CD4-positive, alpha-beta memory T cell (primary cell): ENCODE measurements around the gene LY6G6D. TPM values are rescaled to one million over a fixed set of nuclear protein-coding genes. Genes with fewer than 3 reads are reported as not detected.

Experiments
- CTCF ChIA-PET: fragments of 350-600 bp; sonication (Branson Sonifier 250); formaldehyde crosslinking; loops from one replicate; lab custom pipeline; 2021; ENCODE audit warnings: inconsistent platforms; ENCODE audit not compliant: partially characterized antibody; lab: Charles Lee
- POLR2A ChIA-PET: fragments of 350-600 bp; sonication (Branson Sonifier 250); formaldehyde crosslinking; loops from one replicate; lab custom pipeline; 2021; ENCODE audit not compliant: partially characterized antibody; lab: Charles Lee
- DNase-seq, 5 donors: peaks; one replicate each; pipeline versions ENCODE4 v3.0.0 to v3.0.0-alpha.2; 2020 to 2022; ENCODE audit warnings: mixed read lengths in 1 of 5
- H3K27ac ChIP-seq: one replicate; pipeline ENCODE4 v1.7.0; 2013; ENCODE audit warnings: low read depth, low read length
- H3K27me3 ChIP-seq: 2 replicates; pipeline ENCODE4 v1.7.0; 2013; ENCODE audit warnings: mild to moderate bottlenecking, low read length, moderate library complexity; ENCODE audit not compliant: insufficient read depth
- H3K36me3 ChIP-seq: 2 replicates; pipeline ENCODE4 v1.7.0; 2013; ENCODE audit warnings: mild to moderate bottlenecking, low read length, moderate library complexity; ENCODE audit not compliant: insufficient read depth
- H3K4me1 ChIP-seq: 2 replicates; pipeline ENCODE4 v1.7.0; 2013; ENCODE audit warnings: mild to moderate bottlenecking, low read length, moderate library complexity; ENCODE audit not compliant: insufficient read depth
- H3K4me3 ChIP-seq, 2 donors: one replicate each; pipeline ENCODE4 v1.7.0; 2013; ENCODE audit warnings: low read length in 2 of 2, mild to moderate bottlenecking in 1 of 2
- H3K9me3 ChIP-seq, 2 donors: one replicate each; pipeline ENCODE4 v1.7.0; 2013; ENCODE audit warnings: low read length in 2 of 2, control low read depth in 1 of 2; ENCODE audit not compliant: control insufficient read depth in 1 of 2
- H3K27ac Mint-ChIP-seq, 7 donors: one replicate each; pipeline ENCODE4 v1.8.0; 2020 to 2021; ENCODE audit warnings: mixed read lengths in 7 of 7, mild to moderate bottlenecking in 6 of 7, inconsistent platforms in 3 of 7, moderate library complexity in 3 of 7
- H3K27me3 Mint-ChIP-seq, 2 donors: one replicate each; pipeline ENCODE4 v1.8.0; 2020 to 2021; ENCODE audit warnings: mixed read lengths in 2 of 2
- H3K36me3 Mint-ChIP-seq, 2 donors: one replicate each; pipeline ENCODE4 v1.8.0; 2020 to 2021; ENCODE audit warnings: mixed read lengths in 2 of 2, inconsistent platforms in 1 of 2, mild to moderate bottlenecking in 1 of 2
- H3K4me1 Mint-ChIP-seq, 4 donors: one replicate each; pipeline ENCODE4 v1.8.0; 2020 to 2021; ENCODE audit warnings: mixed read lengths in 4 of 4, mild to moderate bottlenecking in 1 of 4
- H3K4me3 Mint-ChIP-seq, 8 donors: one replicate each; pipeline ENCODE4 v1.8.0; 2020 to 2021; ENCODE audit warnings: mixed read lengths in 8 of 8, mild to moderate bottlenecking in 7 of 8, moderate library complexity in 6 of 8, inconsistent platforms in 3 of 8
- H3K9me3 Mint-ChIP-seq, 8 donors: one replicate each; pipeline ENCODE4 v1.8.0; 2020 to 2021; ENCODE audit warnings: mixed read lengths in 8 of 8, mild to moderate bottlenecking in 5 of 8, inconsistent platforms in 3 of 8, moderate library complexity in 1 of 8
- intact Hi-C: fragments of 100-400 bp; cut with micrococcal nuclease; formaldehyde crosslinking; loops from one replicate; pipeline ENCODE4 v1.15.1; 2023
- polyA plus RNA-seq, 2 donors: library from polyadenylated mRNA; unstranded; fragments of 300-500 nt; fragmentation: Illumina TruSeq; gene quantifications; one replicate each; pipeline ENCODE4 v1.2.3, GENCODE V29; 2021
- total RNA-seq, 2 experiments: library from RNA; stranded (reverse); gene quantifications; one replicate each; pipeline ENCODE4 v1.2.3, GENCODE V29; 2021

LY6G6D gene
- total and polyA plus RNA-seq, 4 experiments from 2014 or later: not detected

GRCh38 chr6:31734247-31734820 is 19.2 kb downstream of the LY6G6D start:
- H3K9me3 Mint-ChIP-seq: no peaks in the 10 kb centered on the region
- ChIA-PET CTCF (interaction anchor here (1.2 to 17.2 kb wide), 4 partner anchors 39 to 188 kb away, joined by 3 to 173 read pairs (median 17); partner anchors contain the start of genes ATP6V1G2 and VWA7), POLR2A (interaction anchor here (0.7 to 8.9 kb wide), 11 partner anchors 7 to 193 kb away, joined by 3 to 81 read pairs (median 50); partner anchors contain the start of genes ABHD16A, BAG6, DDAH2 and DDX39B)
- peaks cover 30 to 65% of the 10 kb centered on the region in 2 donors for H3K36me3 Mint-ChIP-seq
- H3K27ac ChIP-seq: peak overlapping the region; percentile 82
- peak overlapping the region; percentile 95 to 99 for H3K4me3 ChIP-seq
- peaks cover 34% of the 10 kb centered on the region for H3K36me3 ChIP-seq
- H3K4me1 Mint-ChIP-seq: peaks cover 44 to 76% (median 63%) of the 10 kb centered on the region in 4 donors
- peaks cover 61% of the 10 kb centered on the region for H3K4me1 ChIP-seq
- DNase-seq: no peak
- peak overlapping the region; percentile 94 to 97 (median 95) for H3K27ac Mint-ChIP-seq
- intact Hi-C loops: no loop called here
- no peaks in the 10 kb centered on the region for H3K27me3 Mint-ChIP-seq
- H3K4me3 Mint-ChIP-seq: peak overlapping the region; percentile 89 to 99 (median 98)
- no peaks in the 10 kb centered on the region for H3K9me3 ChIP-seq
- no peaks in the 10 kb centered on the region for H3K27me3 ChIP-seq

- H3K27ac ChIP-seq: peak overlapping the region; percentile 82
- H3K36me3 Mint-ChIP-seq: peaks cover 30 to 67% of the 10 kb centered on the region in 2 donors
- no peaks in the 10 kb centered on the region for H3K27me3 Mint-ChIP-seq
- peak overlapping the region; percentile 94 to 97 (median 95) for H3K27ac Mint-ChIP-seq
- H3K36me3 ChIP-seq: peaks cover 34% of the 10 kb centered on the region
- ChIA-PET POLR2A (interaction anchor here (0.7 to 8.9 kb wide), 12 partner anchors 7 to 193 kb away, joined by 3 to 81 read pairs (median 46); partner anchors contain the start of genes ABHD16A, BAG6, DDAH2 and DDX39B), CTCF (interaction anchor here (1.4 to 17.2 kb wide), 4 partner anchors 38 to 96 kb away, joined by 5 to 173 read pairs (median 16); partner anchors contain the start of genes VARS1 and VWA7)
- no peaks in the 10 kb centered on the region for H3K27me3 ChIP-seq
- H3K4me1 Mint-ChIP-seq: peaks cover 45 to 78% (median 65%) of the 10 kb centered on the region in 4 donors
- DNase-seq: peak; percentile 22 to 85 (median 33)
- peaks cover 65% of the 10 kb centered on the region for H3K4me1 ChIP-seq
- H3K4me3 ChIP-seq: peak overlapping the region; percentile 95 to 99
- no peaks in the 10 kb centered on the region for H3K9me3 ChIP-seq
- no peaks in the 10 kb centered on the region for H3K9me3 Mint-ChIP-seq
- intact Hi-C loops: loop anchor here (5.0 kb wide), 1 partner anchor 53 kb away; the partner anchor contains the start of gene LY6G5C
- H3K4me3 Mint-ChIP-seq: peak overlapping the region; percentile 89 to 99 (median 98)
Measured at GRCh38 chr6:31734821-31735406, 19.8 kb downstream of the LY6G6D start.

- intact Hi-C loops: loop anchor here (1.0 to 5.0 kb wide), 2 partner anchors 54 to 59 kb away; partner anchors contain the start of genes LY6G5C and VARS1
- H3K4me1 ChIP-seq: peaks cover 64% of the 10 kb centered on the region
Measured at GRCh38 chr6:31736021-31736767, 21.0 kb downstream of the LY6G6D start, which contains the start of gene CLIC1. Gene CLIC1, minus strand, starts transcription at chr6:31736530. Its CDS starts 230 bp downstream, at chr6:31736300.

GRCh38 chr6:31736768-31737314 is 21.7 kb downstream of the LY6G6D start:
- DNase-seq: no peak
- Mint-ChIP-seq H3K27ac (peak overlapping the region; percentile 94 to 97 (median 95)), H3K4me3 (peak overlapping the region; percentile 89 to 99 (median 98)), H3K27me3 (no peaks in the 10 kb centered on the region), H3K9me3 (no peaks in the 10 kb centered on the region), H3K36me3 (peaks cover 18 to 52% of the 10 kb centered on the region in 2 donors), H3K4me1 (peaks cover 45 to 83% (median 67%) of the 10 kb centered on the region in 4 donors)
- no peaks in the 10 kb centered on the region for H3K27me3 ChIP-seq
- POLR2A ChIA-PET: interaction anchor here (0.5 to 8.9 kb wide), 21 partner anchors 9 to 1214 kb away, joined by 3 to 81 read pairs (median 6); partner anchors contain the start of genes ABHD16A, BAG6, C6orf47 and DDAH2
- H3K9me3 ChIP-seq: no peaks in the 10 kb centered on the region
- H3K36me3 ChIP-seq: peaks cover 21% of the 10 kb centered on the region
- peak overlapping the region; percentile 95 to 99 for H3K4me3 ChIP-seq
- H3K27ac ChIP-seq: peak overlapping the region; percentile 82
- peaks cover 62% of the 10 kb centered on the region for H3K4me1 ChIP-seq
- CTCF ChIA-PET: interaction anchor here (1.2 to 17.2 kb wide), 7 partner anchors 36 to 96 kb away, joined by 4 to 173 read pairs (median 7); partner anchors contain the start of genes LSM2, LY6G5C and VWA7
- intact Hi-C loops: loop anchor here (1.0 to 5.0 kb wide), 2 partner anchors 55 to 58 kb away; partner anchors contain the start of genes LY6G5C and VARS1

More at GRCh38 chr6:31736021-31736767, 21.0 kb downstream of the LY6G6D start, which contains the start of gene CLIC1:
- Histone ChIP-seq H3K27ac (peak within 1 kb of the TSS; percentile 82), H3K4me3 (peak within 1 kb of the TSS; percentile 95 to 99), H3K9me3 (no peaks in the 10 kb centered on the region), H3K36me3 (peaks cover 27% of the 10 kb centered on the region), H3K27me3 (no peaks in the 10 kb centered on the region)
- peak; percentile 50 to 82 (median 52) for DNase-seq
- Mint-ChIP-seq H3K27me3 (no peaks in the 10 kb centered on the region), H3K4me1 (peaks cover 45 to 83% (median 66%) of the 10 kb centered on the region in 4 donors), H3K9me3 (no peaks in the 10 kb centered on the region), H3K27ac (peak within 1 kb of the TSS; percentile 94 to 97 (median 95)), H3K4me3 (peak within 1 kb of the TSS; percentile 89 to 99 (median 98)), H3K36me3 (peaks cover 21 to 56% of the 10 kb centered on the region in 2 donors)
- CTCF ChIA-PET: interaction anchor here (0.8 to 17.2 kb wide), 8 partner anchors 37 to 127 kb away, joined by 3 to 173 read pairs (median 7); partner anchors contain the start of genes LSM2, LY6G5C, NEU1 and VARS1
- POLR2A ChIA-PET: interaction anchor here (0.5 to 8.9 kb wide), 19 partner anchors 9 to 1213 kb away, joined by 3 to 81 read pairs (median 6); partner anchors contain the start of genes ABHD16A, BAG6, C6orf47 and DDAH2

DNA sequence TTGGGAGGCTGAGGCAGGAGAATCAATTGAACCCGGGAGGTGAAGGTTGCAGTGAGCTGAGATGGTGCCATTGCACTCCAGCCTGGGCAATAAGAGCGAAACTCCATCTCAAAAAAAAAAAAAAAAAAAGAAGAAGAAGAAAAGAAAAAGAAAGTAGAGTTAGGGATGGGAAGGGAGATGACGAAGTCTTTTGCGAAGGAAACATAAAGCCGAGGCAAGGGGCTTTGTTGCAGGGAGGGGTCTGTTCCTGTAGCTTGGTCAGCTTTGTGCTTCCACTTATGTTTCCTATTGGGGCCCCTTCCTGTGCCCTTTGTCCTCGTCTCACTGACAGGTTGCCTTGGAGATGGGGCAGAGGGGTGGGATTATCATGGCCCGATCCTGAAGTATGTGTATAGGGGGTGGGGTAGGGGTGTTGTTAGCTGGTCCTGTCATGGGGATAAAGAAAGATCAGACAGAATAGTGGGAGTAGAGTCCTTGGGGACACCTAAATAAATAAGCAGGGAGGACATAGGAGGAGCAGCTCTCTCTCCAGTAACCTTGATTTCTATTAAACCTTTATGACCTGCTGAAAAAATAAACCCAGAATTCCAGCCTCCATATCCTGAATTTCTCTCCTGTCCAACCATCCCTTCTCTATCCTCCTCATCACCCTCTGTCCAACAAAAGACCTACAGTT is 22.3 kb downstream of the LY6G6D start:
- H3K4me3 Mint-ChIP-seq: peak overlapping the region; percentile 84 to 99 (median 98)
- H3K4me3 ChIP-seq: peak overlapping the region; percentile 11 to 95
- no peak for DNase-seq
- peak overlapping the region; percentile 82 for H3K27ac ChIP-seq
- H3K4me1 Mint-ChIP-seq: peaks cover 45 to 83% (median 67%) of the 10 kb centered on the region in 4 donors
- peaks cover 15% of the 10 kb centered on the region for H3K36me3 ChIP-seq
- ChIA-PET CTCF (interaction anchor here (0.6 to 17.2 kb wide), 15 partner anchors 7 to 152 kb away, joined by 3 to 173 read pairs (median 5); partner anchors contain the start of genes GPANK1, HSPA1A, HSPA1L and LSM2), POLR2A (interaction anchor here (0.6 to 8.9 kb wide), 23 partner anchors 10 to 1690 kb away, joined by 3 to 81 read pairs (median 6); partner anchors contain the start of genes ABHD16A, BAG6, C6orf47 and DDAH2)
- peak overlapping the region; percentile 94 to 97 (median 95) for H3K27ac Mint-ChIP-seq
- no peaks in the 10 kb centered on the region for H3K27me3 ChIP-seq
- H3K27me3 Mint-ChIP-seq: no peaks in the 10 kb centered on the region
- H3K9me3 ChIP-seq: no peaks in the 10 kb centered on the region
- peaks cover 11 to 47% of the 10 kb centered on the region in 2 donors for H3K36me3 Mint-ChIP-seq
- no peaks in the 10 kb centered on the region for H3K9me3 Mint-ChIP-seq
- intact Hi-C loops: loop anchor here (5.0 kb wide), 1 partner anchor 55 kb away; the partner anchor contains the start of gene LY6G5C
- H3K4me1 ChIP-seq: peaks cover 60% of the 10 kb centered on the region
